ENCODE data around the gene YAE1.
A peak's percentile ranks its signal among the peaks of the same experiment; 100 is the strongest.

The YAE1 gene

GRCh38 chr7:39566023-39566921 is at the start of gene YAE1:
YAE1 (plus strand) TSS chr7:39566404; CDS start chr7:39566419, 15 bp downstream.
- peak within 1 kb of the TSS; percentile 87 for H3K4me3 ChIP-seq (ENCODE audit: low read length)
- peak within 1 kb of the TSS; percentile 46 for H3K27ac ChIP-seq (ENCODE audit: low read length)
- peak within 1 kb of the TSS; percentile 93 for H2AFZ ChIP-seq (ENCODE audit: low read depth, low read length)
- TF ChIP-seq EZH2phosphoT487 (IDR thresholded peaks at IDR 0.05; ENCODE audit: low read depth): no peak
- TF ChIP-seq CTCF (IDR thresholded peaks at IDR 0.05; ENCODE audit: low read depth, low read length): no peak
- H3K79me2 ChIP-seq (ENCODE audit: low read length): peaks cover 23% of the 10 kb centered on the region
- peak within 1 kb of the TSS; percentile 82 for H3K4me2 ChIP-seq (ENCODE audit: low read length)
- no peaks in the 10 kb centered on the region for H3K27me3 ChIP-seq (ENCODE audit: low read depth, low read length)
- peaks cover 11% of the 10 kb centered on the region for H3K4me1 ChIP-seq (ENCODE audit: low read length)
- H3K9ac ChIP-seq (ENCODE audit: low read length): peak within 1 kb of the TSS; percentile 80
- H3K9me3 ChIP-seq (ENCODE audit: insufficient read depth, low read length): no peaks in the 10 kb centered on the region
- H3K36me3 ChIP-seq (replicated peaks; ENCODE audit: low read depth, low read length): peaks cover 4% of the 10 kb centered on the region
- H4K20me1 ChIP-seq (ENCODE audit: insufficient read depth, low read length): no peaks in the 10 kb centered on the region

- H3K4me2 ChIP-seq (ENCODE audit: low read length): no peak overlapping the region
- H3K9ac ChIP-seq (ENCODE audit: low read length): no peak overlapping the region
- H2AFZ ChIP-seq (ENCODE audit: low read depth, low read length): no peak overlapping the region
- H3K27ac ChIP-seq (ENCODE audit: low read length): no peak overlapping the region
- no peak overlapping the region for H3K4me3 ChIP-seq (ENCODE audit: low read length)
- TF ChIP-seq CTCF (IDR thresholded peaks at IDR 0.05; ENCODE audit: low read depth, low read length) (no peak), EZH2phosphoT487 (IDR thresholded peaks at IDR 0.05; ENCODE audit: low read depth) (no peak)
- peaks cover 3% of the 10 kb centered on the region; the same call in 1 of the 2 replicates for H3K4me1 ChIP-seq (ENCODE audit: low read length)
- H4K20me1 ChIP-seq (ENCODE audit: insufficient read depth, low read length): no peaks in the 10 kb centered on the region
- H3K9me3 ChIP-seq (ENCODE audit: insufficient read depth, low read length): no peaks in the 10 kb centered on the region
- no peaks in the 10 kb centered on the region for H3K36me3 ChIP-seq (replicated peaks; ENCODE audit: low read depth, low read length)
- H3K79me2 ChIP-seq (ENCODE audit: low read length): no peaks in the 10 kb centered on the region
- peaks cover 8% of the 10 kb centered on the region; the same call in 1 of the 2 replicates for H3K27me3 ChIP-seq (ENCODE audit: low read depth, low read length)
Observed at GRCh38 chr7:39516498-39516897, 49.7 kb upstream of the YAE1 start.

GRCh38 chr7:39517240-39517639 is 49.0 kb upstream of the YAE1 start:
- H3K4me2 ChIP-seq (ENCODE audit: low read length): no peak overlapping the region
- TF ChIP-seq EZH2phosphoT487 (IDR thresholded peaks at IDR 0.05; ENCODE audit: low read depth) (no peak), CTCF (IDR thresholded peaks at IDR 0.05; ENCODE audit: low read depth, low read length) (no peak)
- H4K20me1 ChIP-seq (ENCODE audit: insufficient read depth, low read length): no peaks in the 10 kb centered on the region

GRCh38 chr7:39525926-39526325 is 40.3 kb upstream of the YAE1 start:
- no peak overlapping the region for H3K27ac ChIP-seq (ENCODE audit: low read length)
- H3K9ac ChIP-seq (ENCODE audit: low read length): no peak overlapping the region
- no peaks in the 10 kb centered on the region for H3K9me3 ChIP-seq (ENCODE audit: insufficient read depth, low read length)
- H3K36me3 ChIP-seq (replicated peaks; ENCODE audit: low read depth, low read length): no peaks in the 10 kb centered on the region
- TF ChIP-seq EZH2phosphoT487 (IDR thresholded peaks at IDR 0.05; ENCODE audit: low read depth) (no peak), CTCF (IDR thresholded peaks at IDR 0.05; ENCODE audit: low read depth, low read length) (no peak)
- H3K27me3 ChIP-seq (ENCODE audit: low read depth, low read length): peaks cover 14% of the 10 kb centered on the region; the same call in 1 of the 2 replicates
- H4K20me1 ChIP-seq (ENCODE audit: insufficient read depth, low read length): no peaks in the 10 kb centered on the region
- no peaks in the 10 kb centered on the region for H3K4me1 ChIP-seq (ENCODE audit: low read length)
- H3K4me3 ChIP-seq (ENCODE audit: low read length): no peak overlapping the region
- no peaks in the 10 kb centered on the region for H3K79me2 ChIP-seq (ENCODE audit: low read length)
- H3K4me2 ChIP-seq (ENCODE audit: low read length): no peak overlapping the region
- no peak overlapping the region for H2AFZ ChIP-seq (ENCODE audit: low read depth, low read length)

More at GRCh38 chr7:39517240-39517639, 49.0 kb upstream of the YAE1 start:
- H2AFZ ChIP-seq (ENCODE audit: low read depth, low read length): no peak overlapping the region
- no peak overlapping the region for H3K27ac ChIP-seq (ENCODE audit: low read length)
- H3K9ac ChIP-seq (ENCODE audit: low read length): no peak overlapping the region
- H3K36me3 ChIP-seq (replicated peaks; ENCODE audit: low read depth, low read length): no peaks in the 10 kb centered on the region
- peaks cover 3% of the 10 kb centered on the region; the same call in 1 of the 2 replicates for H3K4me1 ChIP-seq (ENCODE audit: low read length)
- H3K4me3 ChIP-seq (ENCODE audit: low read length): no peak overlapping the region
- H3K9me3 ChIP-seq (ENCODE audit: insufficient read depth, low read length): no peaks in the 10 kb centered on the region
- no peaks in the 10 kb centered on the region for H3K79me2 ChIP-seq (ENCODE audit: low read length)
- H3K27me3 ChIP-seq (ENCODE audit: low read depth, low read length): peaks cover 9% of the 10 kb centered on the region; the same call in 1 of the 2 replicates

Data from OCI-LY3 (cell line).